HepG2 (cell line): ENCODE data around the gene TIMELESS. TPM values are rescaled to one million over a fixed set of nuclear protein-coding genes. Genes with fewer than 3 reads are reported as not detected.

ENCODE experiments used
- AGO1 ChIP-seq: fragments of 200-400 bp; formaldehyde crosslinking; IDR thresholded peaks from 2 replicates; pipeline ENCODE4 v1.6.1; 2017; ENCODE audit warnings: mild to moderate bottlenecking, low read depth, low read length, moderate library complexity; ENCODE audit not compliant: poor library complexity, severe bottlenecking
- HNRNPUL1 ChIP-seq: fragments of 200-400 bp; formaldehyde crosslinking; IDR thresholded peaks from 2 replicates; pipeline ENCODE4 v1.6.1; 2017; ENCODE audit warnings: low read depth, mild to moderate bottlenecking, low read length, moderate library complexity
- HOXA3 ChIP-seq: sonication (generic); formaldehyde crosslinking; IDR thresholded peaks from 2 replicates; pipeline ENCODE4 v1.5.0; 2020; ENCODE audit warnings: missing genetic modification reagents
- KDM3A ChIP-seq: IDR thresholded peaks from 2 replicates; pipeline ENCODE4 v1.6.1; 2018; ENCODE audit warnings: low read depth, missing compliant biosample characterization
- MEIS1 ChIP-seq: sonication (generic); formaldehyde crosslinking; IDR thresholded peaks from 2 replicates; pipeline ENCODE4 v1.9.0; 2021; ENCODE audit warnings: mild to moderate bottlenecking, missing genetic modification reagents, moderate library complexity, borderline replicate concordance
- TGIF2 ChIP-seq: IDR thresholded peaks from 2 replicates; pipeline ENCODE4 v1.6.1; 2016; ENCODE audit warnings: control low read depth, missing compliant biosample characterization
- ZBTB7A ChIP-seq: sonication (generic); formaldehyde crosslinking; IDR thresholded peaks from 2 replicates; pipeline ENCODE4 v1.8.0; 2022; ENCODE audit warnings: mild to moderate bottlenecking, missing genetic modification reagents
- ZNF598 ChIP-seq: sonication (generic); formaldehyde crosslinking; IDR thresholded peaks from 2 replicates; pipeline ENCODE4 v1.5.1; 2020; ENCODE audit warnings: mild to moderate bottlenecking, missing genetic modification reagents, borderline replicate concordance
- ZNF709 ChIP-seq: sonication (generic); formaldehyde crosslinking; IDR thresholded peaks from 2 replicates; pipeline ENCODE4 v1.5.0; 2020; ENCODE audit warnings: mild to moderate bottlenecking, missing genetic modification reagents
- ZNF720 ChIP-seq: sonication (generic); formaldehyde crosslinking; IDR thresholded peaks from 2 replicates; pipeline ENCODE4 v1.4.0; 2020; ENCODE audit warnings: missing genetic modification reagents
- ZNF816 ChIP-seq: sonication (generic); formaldehyde crosslinking; IDR thresholded peaks from 2 replicates; pipeline ENCODE4 v1.8.0; 2022; ENCODE audit warnings: missing genetic modification reagents, mild to moderate bottlenecking, borderline replicate concordance
- polyA plus RNA-seq, 8 experiments: library from polyadenylated mRNA; depleted of rRNA in 3 of 8; stranded (reverse) in 7 of 8; unstranded in 1 of 8; fragments of >200 nt; fragmentation: Illumina TruSeq in 4 of 8; extraction: Trizol in 4 of 8; gene quantifications; 2 replicates each; pipeline versions ENCODE4 v1.2.1 to v1.2.3, GENCODE V29; 2011 to 2016; ENCODE audit warnings: low read depth in 4 of 8, missing spikeins in 1 of 8, mixed read lengths in 1 of 8; ENCODE audit not compliant: insufficient read depth in 1 of 8
- total RNA-seq, 5 experiments: library from RNA; depleted of rRNA; stranded (reverse); fragments of >200 nt; fragmentation: Illumina TruSeq; extraction: Trizol; gene quantifications; 2 replicates each; pipeline ENCODE4 v1.2.3, GENCODE V29; 2016; ENCODE audit warnings: low read depth in 1 of 5
- TF ChIP-seq, protein P1 (sequence below): sonication (generic); formaldehyde crosslinking; IDR thresholded peaks from one replicate; pipeline ENCODE4 v1.5.1; 2020; ENCODE audit warnings: mild to moderate bottlenecking, missing genetic modification reagents; ENCODE audit errors: not compliant biosample characterization
- TF ChIP-seq, protein P2 (sequence below): IDR thresholded peaks from 2 replicates; pipeline ENCODE4 v1.6.1; 2016; ENCODE audit warnings: mild to moderate bottlenecking, missing biosample characterization, missing genetic modification reagents
- TF ChIP-seq, protein P3 (sequence below): sonication (generic); formaldehyde crosslinking; IDR thresholded peaks from 2 replicates; pipeline ENCODE4 v1.4.0; 2020; ENCODE audit warnings: mild to moderate bottlenecking, missing genetic modification reagents
- TF ChIP-seq, protein P4 (sequence below): sonication (generic); formaldehyde crosslinking; IDR thresholded peaks from 2 replicates; pipeline ENCODE4 v1.8.0; 2022; ENCODE audit warnings: missing genetic modification reagents, mild to moderate bottlenecking, moderate library complexity, borderline replicate concordance

Gene TIMELESS
- total and polyA plus RNA-seq, 2 of the 13 experiments (the other 11 are each of a cell fraction or from before 2014, with no cell fraction given), result 4.0 to 20.3 TPM

DNA sequence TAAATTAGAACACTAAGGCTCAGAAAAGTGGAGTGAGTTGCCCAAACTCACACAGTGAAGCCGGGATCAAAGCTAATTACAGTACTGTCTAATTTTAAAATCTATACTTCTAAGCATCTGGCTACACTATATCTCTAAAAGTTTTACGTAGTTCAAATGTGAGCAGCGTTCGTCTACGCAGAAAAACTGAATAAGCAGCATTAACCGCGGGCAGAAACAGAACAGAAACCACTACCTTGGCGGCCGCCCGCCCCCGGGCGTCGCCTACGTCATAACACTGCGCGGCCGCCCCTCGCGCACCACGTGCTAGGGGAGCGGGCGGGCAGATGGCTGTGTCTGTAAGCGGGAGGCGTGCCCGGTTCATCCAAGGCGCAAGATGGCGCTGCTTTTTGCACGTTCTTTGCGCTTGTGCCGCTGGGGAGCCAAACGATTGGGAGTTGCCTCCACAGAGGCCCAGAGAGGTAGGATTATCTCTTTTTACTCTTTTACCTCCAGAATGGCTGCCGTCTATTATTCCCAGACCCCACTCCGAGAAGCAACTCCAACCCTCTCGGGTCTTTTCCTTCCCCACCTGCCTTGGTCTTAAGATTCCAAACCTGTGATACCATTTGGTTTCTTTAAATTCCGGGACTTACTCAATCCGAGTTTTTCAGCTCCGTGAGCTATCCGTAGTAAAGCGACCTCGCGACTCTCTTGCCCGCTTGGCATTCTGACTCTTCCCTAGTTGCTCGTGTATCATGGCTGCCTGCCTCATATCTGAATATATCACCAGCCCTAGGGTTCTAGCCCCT, 19.2 kb upstream of the TIMELESS start, which contains the start of gene SPRYD4 (continued):
- TF ChIP-seq, protein P1, sequence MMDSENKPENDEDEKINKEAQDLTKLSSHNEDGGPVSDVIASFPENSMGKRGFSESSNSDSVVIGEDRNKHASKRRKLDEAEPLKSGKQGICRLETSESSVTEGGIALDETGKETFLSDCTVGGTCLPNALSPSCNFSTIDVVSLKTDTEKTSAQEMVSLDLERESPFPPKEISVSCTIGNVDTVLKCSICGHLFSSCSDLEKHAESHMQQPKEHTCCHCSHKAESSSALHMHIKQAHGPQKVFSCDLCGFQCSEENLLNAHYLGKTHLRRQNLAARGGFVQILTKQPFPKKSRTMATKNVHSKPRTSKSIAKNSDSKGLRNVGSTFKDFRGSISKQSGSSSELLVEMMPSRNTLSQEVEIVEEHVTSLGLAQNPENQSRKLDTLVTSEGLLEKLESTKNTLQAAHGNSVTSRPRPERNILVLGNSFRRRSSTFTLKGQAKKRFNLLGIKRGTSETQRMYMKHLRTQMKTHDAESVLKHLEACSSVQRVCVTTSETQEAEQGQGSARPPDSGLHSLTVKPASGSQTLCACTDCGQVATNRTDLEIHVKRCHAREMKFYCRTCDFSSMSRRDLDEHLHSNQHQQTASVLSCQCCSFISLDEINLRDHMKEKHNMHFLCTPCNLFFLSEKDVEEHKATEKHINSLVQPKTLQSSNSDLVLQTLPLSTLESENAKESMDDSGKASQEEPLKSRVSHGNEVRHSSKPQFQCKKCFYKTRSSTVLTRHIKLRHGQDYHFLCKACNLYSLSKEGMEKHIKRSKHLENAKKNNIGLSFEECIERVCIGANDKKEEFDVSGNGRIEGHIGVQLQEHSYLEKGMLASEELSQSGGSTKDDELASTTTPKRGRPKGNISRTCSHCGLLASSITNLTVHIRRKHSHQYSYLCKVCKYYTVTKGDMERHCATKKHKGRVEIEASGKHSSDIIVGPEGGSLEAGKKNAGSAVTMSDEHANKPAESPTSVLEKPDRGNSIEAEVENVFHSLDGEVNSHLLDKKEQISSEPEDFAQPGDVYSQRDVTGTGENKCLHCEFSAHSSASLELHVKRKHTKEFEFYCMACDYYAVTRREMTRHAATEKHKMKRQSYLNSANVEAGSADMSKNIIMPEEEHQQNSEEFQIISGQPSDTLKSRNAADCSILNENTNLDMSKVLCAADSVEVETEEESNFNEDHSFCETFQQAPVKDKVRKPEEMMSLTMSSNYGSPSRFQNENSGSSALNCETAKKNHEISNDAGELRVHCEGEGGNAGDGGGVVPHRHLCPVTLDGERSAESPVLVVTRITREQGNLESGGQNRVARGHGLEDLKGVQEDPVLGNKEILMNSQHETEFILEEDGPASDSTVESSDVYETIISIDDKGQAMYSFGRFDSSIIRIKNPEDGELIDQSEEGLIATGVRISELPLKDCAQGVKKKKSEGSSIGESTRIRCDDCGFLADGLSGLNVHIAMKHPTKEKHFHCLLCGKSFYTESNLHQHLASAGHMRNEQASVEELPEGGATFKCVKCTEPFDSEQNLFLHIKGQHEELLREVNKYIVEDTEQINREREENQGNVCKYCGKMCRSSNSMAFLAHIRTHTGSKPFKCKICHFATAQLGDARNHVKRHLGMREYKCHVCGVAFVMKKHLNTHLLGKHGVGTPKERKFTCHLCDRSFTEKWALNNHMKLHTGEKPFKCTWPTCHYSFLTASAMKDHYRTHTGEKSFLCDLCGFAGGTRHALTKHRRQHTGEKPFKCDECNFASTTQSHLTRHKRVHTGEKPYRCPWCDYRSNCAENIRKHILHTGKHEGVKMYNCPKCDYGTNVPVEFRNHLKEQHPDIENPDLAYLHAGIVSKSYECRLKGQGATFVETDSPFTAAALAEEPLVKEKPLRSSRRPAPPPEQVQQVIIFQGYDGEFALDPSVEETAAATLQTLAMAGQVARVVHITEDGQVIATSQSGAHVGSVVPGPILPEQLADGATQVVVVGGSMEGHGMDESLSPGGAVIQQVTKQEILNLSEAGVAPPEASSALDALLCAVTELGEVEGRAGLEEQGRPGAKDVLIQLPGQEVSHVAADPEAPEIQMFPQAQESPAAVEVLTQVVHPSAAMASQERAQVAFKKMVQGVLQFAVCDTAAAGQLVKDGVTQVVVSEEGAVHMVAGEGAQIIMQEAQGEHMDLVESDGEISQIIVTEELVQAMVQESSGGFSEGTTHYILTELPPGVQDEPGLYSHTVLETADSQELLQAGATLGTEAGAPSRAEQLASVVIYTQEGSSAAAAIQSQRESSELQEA (CRISPR knock-in tag), result no peak
- peak; percentile 75 for TF ChIP-seq AGO1
- peak; percentile 88 for TF ChIP-seq ZNF709 (CRISPR knock-in tag)
- TF ChIP-seq, protein P2, sequence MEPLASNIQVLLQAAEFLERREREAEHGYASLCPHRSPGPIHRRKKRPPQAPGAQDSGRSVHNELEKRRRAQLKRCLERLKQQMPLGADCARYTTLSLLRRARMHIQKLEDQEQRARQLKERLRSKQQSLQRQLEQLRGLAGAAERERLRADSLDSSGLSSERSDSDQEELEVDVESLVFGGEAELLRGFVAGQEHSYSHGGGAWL, result peak; percentile 99
- TF ChIP-seq ZNF720 (CRISPR knock-in tag), result no peak
- TF ChIP-seq, protein P3, sequence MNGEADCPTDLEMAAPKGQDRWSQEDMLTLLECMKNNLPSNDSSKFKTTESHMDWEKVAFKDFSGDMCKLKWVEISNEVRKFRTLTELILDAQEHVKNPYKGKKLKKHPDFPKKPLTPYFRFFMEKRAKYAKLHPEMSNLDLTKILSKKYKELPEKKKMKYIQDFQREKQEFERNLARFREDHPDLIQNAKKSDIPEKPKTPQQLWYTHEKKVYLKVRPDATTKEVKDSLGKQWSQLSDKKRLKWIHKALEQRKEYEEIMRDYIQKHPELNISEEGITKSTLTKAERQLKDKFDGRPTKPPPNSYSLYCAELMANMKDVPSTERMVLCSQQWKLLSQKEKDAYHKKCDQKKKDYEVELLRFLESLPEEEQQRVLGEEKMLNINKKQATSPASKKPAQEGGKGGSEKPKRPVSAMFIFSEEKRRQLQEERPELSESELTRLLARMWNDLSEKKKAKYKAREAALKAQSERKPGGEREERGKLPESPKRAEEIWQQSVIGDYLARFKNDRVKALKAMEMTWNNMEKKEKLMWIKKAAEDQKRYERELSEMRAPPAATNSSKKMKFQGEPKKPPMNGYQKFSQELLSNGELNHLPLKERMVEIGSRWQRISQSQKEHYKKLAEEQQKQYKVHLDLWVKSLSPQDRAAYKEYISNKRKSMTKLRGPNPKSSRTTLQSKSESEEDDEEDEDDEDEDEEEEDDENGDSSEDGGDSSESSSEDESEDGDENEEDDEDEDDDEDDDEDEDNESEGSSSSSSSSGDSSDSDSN, result peak; percentile 48; the same call in 1 of the 2 replicates
- TF ChIP-seq HOXA3 (CRISPR knock-in tag), result peak; percentile 99
- peak; percentile 44; the same call in 1 of the 2 replicates for TF ChIP-seq ZNF598 (CRISPR knock-in tag)
- peak; percentile 68; the same call in 1 of the 2 replicates for TF ChIP-seq ZBTB7A (CRISPR knock-in tag)
- peak; percentile 25 for TF ChIP-seq MEIS1 (CRISPR knock-in tag)
- peak; percentile 81; the same call in 1 of the 2 replicates for TF ChIP-seq ZNF816 (CRISPR knock-in tag)
- TF ChIP-seq TGIF2 (CRISPR knock-in tag), result peak; percentile 72
- peak; percentile 91 for TF ChIP-seq KDM3A (CRISPR knock-in tag)
- TF ChIP-seq, protein P4, sequence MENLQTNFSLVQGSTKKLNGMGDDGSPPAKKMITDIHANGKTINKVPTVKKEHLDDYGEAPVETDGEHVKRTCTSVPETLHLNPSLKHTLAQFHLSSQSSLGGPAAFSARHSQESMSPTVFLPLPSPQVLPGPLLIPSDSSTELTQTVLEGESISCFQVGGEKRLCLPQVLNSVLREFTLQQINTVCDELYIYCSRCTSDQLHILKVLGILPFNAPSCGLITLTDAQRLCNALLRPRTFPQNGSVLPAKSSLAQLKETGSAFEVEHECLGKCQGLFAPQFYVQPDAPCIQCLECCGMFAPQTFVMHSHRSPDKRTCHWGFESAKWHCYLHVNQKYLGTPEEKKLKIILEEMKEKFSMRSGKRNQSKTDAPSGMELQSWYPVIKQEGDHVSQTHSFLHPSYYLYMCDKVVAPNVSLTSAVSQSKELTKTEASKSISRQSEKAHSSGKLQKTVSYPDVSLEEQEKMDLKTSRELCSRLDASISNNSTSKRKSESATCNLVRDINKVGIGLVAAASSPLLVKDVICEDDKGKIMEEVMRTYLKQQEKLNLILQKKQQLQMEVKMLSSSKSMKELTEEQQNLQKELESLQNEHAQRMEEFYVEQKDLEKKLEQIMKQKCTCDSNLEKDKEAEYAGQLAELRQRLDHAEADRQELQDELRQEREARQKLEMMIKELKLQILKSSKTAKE (CRISPR knock-in tag), result peak; percentile 66; the same call in 1 of the 2 replicates
- TF ChIP-seq HNRNPUL1, result no peak
